ENCODE measurements around the gene AMBRA1. TPM values are rescaled to one million over a fixed set of nuclear protein-coding genes. Genes with fewer than 3 reads are reported as not detected.

AMBRA1 gene
- total RNA-seq, 3 donors from 2014 or later (not counting 1 experiment from before 2014, with no cell fraction given): 41.3 to 52.7 (median 46.2) TPM

DNA sequence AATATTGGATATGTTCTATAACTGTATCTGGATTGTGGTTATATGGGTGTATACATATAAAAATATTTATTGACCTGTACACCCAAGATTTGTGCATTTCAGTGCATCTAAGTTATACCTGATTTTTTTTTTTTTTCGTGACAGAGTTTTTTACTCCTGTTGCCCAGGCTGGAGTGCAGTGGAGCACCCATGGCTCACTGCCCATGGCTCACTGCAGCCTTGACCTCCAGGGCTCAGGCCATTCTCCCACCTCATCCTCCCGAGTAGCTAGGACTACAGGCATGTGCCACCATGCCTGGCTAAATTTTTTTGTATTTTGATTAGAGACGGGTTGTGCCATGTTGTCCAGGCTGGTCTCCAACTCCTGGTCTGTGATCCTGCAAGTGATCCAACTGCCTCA is 47.8 kb upstream of the AMBRA1 start:
- H3K27me3 ChIP-seq (ENCODE audit: control insufficient read depth, insufficient read depth, low read length): no peaks in the 10 kb centered on the region
- no peak overlapping the region for H3K4me3 Mint-ChIP-seq
- H3K36me3 Mint-ChIP-seq: peaks cover 6% of the 10 kb centered on the region
- no peaks in the 10 kb centered on the region for H3K4me1 ChIP-seq (ENCODE audit: control insufficient read depth, insufficient read depth, low read length)
- no peaks in the 10 kb centered on the region for H3K27me3 Mint-ChIP-seq (ENCODE audit: low read depth in 2 of 2)
- H3K4me3 ChIP-seq (ENCODE audit: low read length): no peak overlapping the region
- no peak overlapping the region for H3K27ac Mint-ChIP-seq
- peaks cover 41% of the 10 kb centered on the region for H3K36me3 ChIP-seq (ENCODE audit: control insufficient read depth, insufficient read depth, low read length)
- DNase-seq (no peak), ATAC-seq (no peak)
- whole genome bisulfite sequencing (ENCODE audit: insufficient coverage): 94% methylated on average over 3 of the region's 3 CpGs
- TF ChIP-seq, protein P1, sequence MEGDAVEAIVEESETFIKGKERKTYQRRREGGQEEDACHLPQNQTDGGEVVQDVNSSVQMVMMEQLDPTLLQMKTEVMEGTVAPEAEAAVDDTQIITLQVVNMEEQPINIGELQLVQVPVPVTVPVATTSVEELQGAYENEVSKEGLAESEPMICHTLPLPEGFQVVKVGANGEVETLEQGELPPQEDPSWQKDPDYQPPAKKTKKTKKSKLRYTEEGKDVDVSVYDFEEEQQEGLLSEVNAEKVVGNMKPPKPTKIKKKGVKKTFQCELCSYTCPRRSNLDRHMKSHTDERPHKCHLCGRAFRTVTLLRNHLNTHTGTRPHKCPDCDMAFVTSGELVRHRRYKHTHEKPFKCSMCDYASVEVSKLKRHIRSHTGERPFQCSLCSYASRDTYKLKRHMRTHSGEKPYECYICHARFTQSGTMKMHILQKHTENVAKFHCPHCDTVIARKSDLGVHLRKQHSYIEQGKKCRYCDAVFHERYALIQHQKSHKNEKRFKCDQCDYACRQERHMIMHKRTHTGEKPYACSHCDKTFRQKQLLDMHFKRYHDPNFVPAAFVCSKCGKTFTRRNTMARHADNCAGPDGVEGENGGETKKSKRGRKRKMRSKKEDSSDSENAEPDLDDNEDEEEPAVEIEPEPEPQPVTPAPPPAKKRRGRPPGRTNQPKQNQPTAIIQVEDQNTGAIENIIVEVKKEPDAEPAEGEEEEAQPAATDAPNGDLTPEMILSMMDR (IDR thresholded peaks at IDR 0.05): no peak
- intact Hi-C loops (cut with micrococcal nuclease): no loop called here
- peaks cover 0 to 4% of the 10 kb centered on the region in 2 donors for H3K9me3 Mint-ChIP-seq
- H3K27ac ChIP-seq (ENCODE audit: low read length): no peak overlapping the region
- peaks cover 20 to 32% of the 10 kb centered on the region in 2 donors for H3K4me1 Mint-ChIP-seq
- H3K9me3 ChIP-seq (ENCODE audit: control insufficient read depth, insufficient read depth, low read length): no peaks in the 10 kb centered on the region

DNA sequence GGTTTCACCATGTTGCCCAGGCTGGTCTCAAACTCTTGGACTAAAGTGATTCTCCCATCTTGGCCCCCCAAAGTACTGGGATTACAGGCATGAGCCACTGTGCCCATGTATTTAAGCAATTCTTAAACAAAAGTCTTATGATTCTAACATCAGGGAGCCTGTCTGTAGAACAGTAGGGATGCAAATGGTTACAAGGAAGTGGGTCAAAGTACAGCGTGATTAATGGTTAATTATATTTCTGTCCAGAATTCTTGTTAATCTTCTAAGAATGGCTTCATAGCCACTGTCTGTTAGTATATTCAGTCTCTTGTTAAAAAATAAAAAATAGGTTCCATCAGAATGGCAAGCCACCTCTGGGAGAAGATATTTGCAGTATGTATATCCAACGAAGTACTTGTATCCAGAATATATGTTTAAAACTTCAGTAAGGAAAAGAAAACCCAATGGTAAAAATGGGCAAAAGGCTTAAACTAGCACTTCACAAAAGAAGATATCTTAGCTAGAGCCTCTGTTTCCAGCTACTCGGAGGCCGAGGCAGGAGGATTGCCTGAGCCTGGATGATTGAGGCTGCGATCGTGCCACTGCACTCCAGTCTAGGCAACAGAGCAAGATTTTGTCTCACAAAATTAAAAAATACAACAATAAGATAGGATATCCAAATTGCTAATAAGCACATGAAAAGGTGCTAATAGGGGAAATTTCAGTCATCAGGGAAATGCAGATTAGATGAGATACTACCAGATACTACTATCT is 46.4 kb upstream of the AMBRA1 start:
- H3K27ac ChIP-seq (ENCODE audit: low read length): no peak overlapping the region
- WGBS (ENCODE audit: insufficient coverage): 92% methylated on average over 6 of the region's 6 CpGs
- no peak overlapping the region for H3K4me3 ChIP-seq (ENCODE audit: low read length)
- TF ChIP-seq, protein P1 (IDR thresholded peaks at IDR 0.05): no peak
- no peaks in the 10 kb centered on the region for H3K4me1 ChIP-seq (ENCODE audit: control insufficient read depth, insufficient read depth, low read length)
- no peaks in the 10 kb centered on the region for H3K9me3 ChIP-seq (ENCODE audit: control insufficient read depth, insufficient read depth, low read length)
- DNase-seq: no peak
- intact Hi-C loops (cut with micrococcal nuclease): no loop called here
- H3K36me3 ChIP-seq (ENCODE audit: control insufficient read depth, insufficient read depth, low read length): peaks cover 29% of the 10 kb centered on the region
- Mint-ChIP-seq H3K27me3 (ENCODE audit: low read depth in 2 of 2) (no peaks in the 10 kb centered on the region), H3K4me1 (peaks cover 20 to 32% of the 10 kb centered on the region in 2 donors), H3K9me3 (peaks cover 0 to 4% of the 10 kb centered on the region in 2 donors), H3K27ac (peak overlapping the region in 1 of 2 donors; percentile 38), H3K4me3 (no peak overlapping the region), H3K36me3 (peaks cover 6% of the 10 kb centered on the region)
- H3K27me3 ChIP-seq (ENCODE audit: control insufficient read depth, insufficient read depth, low read length): no peaks in the 10 kb centered on the region
- ATAC-seq: no peak

DNA sequence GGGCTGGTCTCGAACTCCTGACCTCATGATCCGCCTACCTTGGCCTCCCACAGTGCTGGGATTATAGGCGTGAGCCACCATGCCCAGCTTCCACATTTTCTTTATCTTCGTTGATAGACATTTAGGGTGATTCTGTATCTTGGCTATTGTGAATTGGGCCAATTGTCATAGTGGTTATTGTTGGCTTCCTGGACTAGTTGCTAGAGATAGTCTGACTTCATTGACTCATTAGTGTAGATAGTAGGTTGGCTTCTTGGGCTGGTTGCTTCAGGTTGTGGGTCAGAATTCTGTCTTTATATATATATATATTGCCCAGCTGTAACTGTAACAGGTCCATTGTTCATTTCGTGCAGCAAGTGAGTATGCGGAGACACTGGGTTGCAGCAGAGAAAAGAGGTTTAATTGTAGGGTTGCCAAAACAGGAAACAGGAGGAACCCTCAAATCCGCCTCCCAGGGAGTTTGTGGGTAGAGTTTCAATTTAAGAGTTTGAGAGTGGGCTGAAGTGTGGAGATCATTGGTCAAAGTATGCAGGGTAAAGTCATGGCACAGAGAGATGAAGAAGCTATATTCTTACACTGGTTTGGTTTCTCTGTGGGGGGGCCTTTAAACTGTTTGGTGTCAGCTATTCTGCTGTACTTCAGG is 45.5 kb upstream of the AMBRA1 start:
- H3K36me3 ChIP-seq (ENCODE audit: control insufficient read depth, insufficient read depth, low read length): peaks cover 20% of the 10 kb centered on the region
- Mint-ChIP-seq H3K36me3 (no peaks in the 10 kb centered on the region), H3K27me3 (ENCODE audit: low read depth in 2 of 2) (no peaks in the 10 kb centered on the region), H3K4me1 (peaks cover 20 to 32% of the 10 kb centered on the region in 2 donors), H3K4me3 (no peak overlapping the region), H3K9me3 (peaks cover 0 to 4% of the 10 kb centered on the region in 2 donors), H3K27ac (peak overlapping the region; percentile 38 to 39)
- no peak for ATAC-seq
- H3K27me3 ChIP-seq (ENCODE audit: control insufficient read depth, insufficient read depth, low read length): no peaks in the 10 kb centered on the region
- intact Hi-C loops (cut with micrococcal nuclease): no loop called here
- no peak for DNase-seq
- no peaks in the 10 kb centered on the region for H3K9me3 ChIP-seq (ENCODE audit: control insufficient read depth, insufficient read depth, low read length)
- no peak overlapping the region for H3K4me3 ChIP-seq (ENCODE audit: low read length)
- TF ChIP-seq, protein P1 (IDR thresholded peaks at IDR 0.05): no peak
- no peak overlapping the region for H3K27ac ChIP-seq (ENCODE audit: low read length)
- no peaks in the 10 kb centered on the region for H3K4me1 ChIP-seq (ENCODE audit: control insufficient read depth, insufficient read depth, low read length)
- WGBS (ENCODE audit: insufficient coverage): 93% methylated on average over 7 of the region's 7 CpGs

All from natural killer cell (primary cell).